Astrocyte (in vitro differentiated cells and primary cell): Measurements from ENCODE around the gene RHBG.

Experiments
- EZH2 ChIP-seq: IDR thresholded peaks from 2 replicates; pipeline ENCODE4 v1.6.1; 2012; ENCODE audit warnings: mild to moderate bottlenecking, low read length, inconsistent platforms; ENCODE audit not compliant: insufficient read depth
- TF ChIP-seq, protein P1 (sequence below): IDR thresholded peaks from 2 replicates; pipeline ENCODE4 v1.5.1; 2011; ENCODE audit warnings: low read depth, mild to moderate bottlenecking, inconsistent platforms, low read length, moderate library complexity; ENCODE audit not compliant: insufficient read depth

DNA sequence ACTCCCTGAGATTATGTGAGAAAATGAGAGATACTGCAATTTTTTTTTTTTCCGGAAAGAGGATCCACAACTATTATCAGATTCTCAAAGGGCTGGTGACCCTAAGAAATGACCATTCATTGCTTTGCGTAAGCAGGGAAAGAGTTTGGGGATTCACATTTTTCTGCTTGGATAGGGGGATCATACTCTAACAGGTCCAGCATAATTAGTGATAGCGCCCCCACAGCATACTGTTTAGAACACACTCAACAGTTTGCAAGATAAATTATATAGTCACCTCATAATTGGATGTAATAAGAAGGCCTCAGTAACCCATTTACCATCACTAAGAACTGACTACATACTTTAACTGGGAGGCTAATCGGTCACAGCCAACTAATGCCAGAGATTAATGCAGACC, 32.8 kb upstream of the RHBG start:
- TF ChIP-seq, protein P1, sequence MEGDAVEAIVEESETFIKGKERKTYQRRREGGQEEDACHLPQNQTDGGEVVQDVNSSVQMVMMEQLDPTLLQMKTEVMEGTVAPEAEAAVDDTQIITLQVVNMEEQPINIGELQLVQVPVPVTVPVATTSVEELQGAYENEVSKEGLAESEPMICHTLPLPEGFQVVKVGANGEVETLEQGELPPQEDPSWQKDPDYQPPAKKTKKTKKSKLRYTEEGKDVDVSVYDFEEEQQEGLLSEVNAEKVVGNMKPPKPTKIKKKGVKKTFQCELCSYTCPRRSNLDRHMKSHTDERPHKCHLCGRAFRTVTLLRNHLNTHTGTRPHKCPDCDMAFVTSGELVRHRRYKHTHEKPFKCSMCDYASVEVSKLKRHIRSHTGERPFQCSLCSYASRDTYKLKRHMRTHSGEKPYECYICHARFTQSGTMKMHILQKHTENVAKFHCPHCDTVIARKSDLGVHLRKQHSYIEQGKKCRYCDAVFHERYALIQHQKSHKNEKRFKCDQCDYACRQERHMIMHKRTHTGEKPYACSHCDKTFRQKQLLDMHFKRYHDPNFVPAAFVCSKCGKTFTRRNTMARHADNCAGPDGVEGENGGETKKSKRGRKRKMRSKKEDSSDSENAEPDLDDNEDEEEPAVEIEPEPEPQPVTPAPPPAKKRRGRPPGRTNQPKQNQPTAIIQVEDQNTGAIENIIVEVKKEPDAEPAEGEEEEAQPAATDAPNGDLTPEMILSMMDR = peak; percentile 14
- TF ChIP-seq EZH2 = no peak
